ENCODE data around the gene SRRM3. TPM values are rescaled to one million over a fixed set of nuclear protein-coding genes. Genes with fewer than 3 reads are reported as not detected.

Gene SRRM3
- total RNA-seq, 2 experiments from 2014 or later: not detected

GRCh38 chr7:76216381-76217082, 14.8 kb downstream of the SRRM3 start:
- BruUV-seq (replicated peaks): no TSS peak
- Histone ChIP-seq H3K36me3 (ENCODE audit: insufficient read depth, low read length) (no peaks in the 10 kb centered on the region), H4K20me1 (ENCODE audit: insufficient read depth, low read length) (no peaks in the 10 kb centered on the region), H3K9me2 (ENCODE audit: insufficient read depth, low read length) (no peaks in the 10 kb centered on the region), H3K27ac (ENCODE audit: low read depth, low read length, poor library complexity, severe bottlenecking) (no peak overlapping the region), H3K79me2 (ENCODE audit: insufficient read depth, low read depth, low read length) (no peaks in the 10 kb centered on the region), H2AFZ (ENCODE audit: low read length) (no peak overlapping the region), H3K4me3 (ENCODE audit: low read depth, low read length, poor library complexity, severe bottlenecking) (no peak overlapping the region), H3K9me3 (ENCODE audit: low read length) (no peaks in the 10 kb centered on the region), H3K4me2 (ENCODE audit: low read length) (no peak overlapping the region), H3K4me1 (ENCODE audit: insufficient read depth, low read length, poor library complexity, severe bottlenecking) (no peaks in the 10 kb centered on the region)
- intact Hi-C loops (cut with micrococcal nuclease; ENCODE audit: unreplicated experiment): no loop called here
- no peak for DNase-seq (ENCODE audit: low spot score)
- ChIA-PET POLR2A (no interaction called here), CTCF (ENCODE audit: unreplicated experiment) (no interaction called here)
- TF ChIP-seq EZH2phosphoT487 (IDR thresholded peaks at IDR 0.05; ENCODE audit: borderline replicate concordance, low read depth, low read length) (no peak), CTCF (conservative IDR thresholded peaks at IDR 0.05; ENCODE audit: low read length) (no peak)

- CTCF ChIA-PET (ENCODE audit: unreplicated experiment): no interaction called here
- intact Hi-C loops (cut with micrococcal nuclease; ENCODE audit: unreplicated experiment): no loop called here
These were observed 16.4 kb downstream of the SRRM3 start for GRCh38 chr7:76217942-76218566.

More at GRCh38 chr7:76217942-76218566, 16.4 kb downstream of the SRRM3 start:
- DNase-seq (ENCODE audit: low spot score): no peak
- Histone ChIP-seq H2AFZ (ENCODE audit: low read length) (no peak overlapping the region), H3K4me3 (ENCODE audit: low read depth, low read length, poor library complexity, severe bottlenecking) (no peak overlapping the region), H3K27ac (ENCODE audit: low read depth, low read length, poor library complexity, severe bottlenecking) (no peak overlapping the region), H3K9me2 (ENCODE audit: insufficient read depth, low read length) (no peaks in the 10 kb centered on the region), H3K4me2 (ENCODE audit: low read length) (no peak overlapping the region), H3K36me3 (ENCODE audit: insufficient read depth, low read length) (no peaks in the 10 kb centered on the region), H3K9me3 (ENCODE audit: low read length) (no peaks in the 10 kb centered on the region), H3K79me2 (ENCODE audit: insufficient read depth, low read depth, low read length) (no peaks in the 10 kb centered on the region), H4K20me1 (ENCODE audit: insufficient read depth, low read length) (no peaks in the 10 kb centered on the region), H3K4me1 (ENCODE audit: insufficient read depth, low read length, poor library complexity, severe bottlenecking) (no peaks in the 10 kb centered on the region)
- TF ChIP-seq CTCF (conservative IDR thresholded peaks at IDR 0.05; ENCODE audit: low read length) (no peak), EZH2phosphoT487 (IDR thresholded peaks at IDR 0.05; ENCODE audit: borderline replicate concordance, low read depth, low read length) (no peak)
- BruUV-seq (replicated peaks): no TSS peak
- POLR2A ChIA-PET: no interaction called here
